Sigmoid colon (tissue), 4 donors: ENCODE data around the gene TMEM259.

Source experiments
- CTCF ChIP-seq, 4 experiments: fragments of 450-650 bp in 3 of 4; fragments of 200-600 bp in 1 of 4; IDR thresholded peaks; one replicate each; pipeline ENCODE4 v1.5.1; 2016 to 2019; ENCODE audit warnings: antibody characterized with exemption in 4 of 4, mild to moderate bottlenecking in 3 of 4, moderate library complexity in 2 of 4
- POLR2AphosphoS5 ChIP-seq, 4 donors: sonication (generic); formaldehyde crosslinking; IDR thresholded peaks; one replicate each; pipeline ENCODE4 v1.6.1; 2017; ENCODE audit warnings: antibody characterized with exemption in 4 of 4

- TF ChIP-seq CTCF (IDR thresholded peaks at IDR 0.05) (no peak), POLR2AphosphoS5 (IDR thresholded peaks at IDR 0.05) (no peak)
Observed at GRCh38 chr19:1051791-1052190, 30.9 kb upstream of the TMEM259 start.
